WTC11 (cell line): ENCODE measurements around the gene TERB2. TPM values are rescaled to one million over a fixed set of nuclear protein-coding genes. Genes with fewer than 3 reads are reported as not detected.
"Not testable (repeated sequence)": the region's sequence is repeated elsewhere in the genome, so short reads cannot be mapped to it uniquely, and the experiment has no call there.

Source experiments
- ATAC-seq: fragments of 200-7000 bp; cut with Tn5 transposase; 2 replicates; pipeline ENCODE4 v1.10.0; 2021; ENCODE audit warnings: mild to moderate bottlenecking, moderate library complexity
- CTCF ChIA-PET: fragments of 300-600 bp; sonication (Branson Sonifier 250); formaldehyde crosslinking; loops from one replicate; lab custom pipeline; 2021; ENCODE audit warnings: antibody characterized with exemption; lab: Charles Lee
- POLR2A ChIA-PET: fragments of 350-600 bp; sonication (Branson Sonifier 250); formaldehyde crosslinking; loops from one replicate; lab custom pipeline; 2021; ENCODE audit warnings: antibody characterized with exemption; lab: Charles Lee
- DNase-seq: peaks from one replicate; pipeline ENCODE4 v3.0.0; 2021; ENCODE audit warnings: low spot score
- H3K27ac Mint-ChIP-seq: 2 replicates; pipeline ENCODE4 v1.8.0; 2021; ENCODE audit warnings: mixed read lengths
- H3K27me3 Mint-ChIP-seq: 2 replicates; pipeline ENCODE4 v1.8.0; 2021; ENCODE audit warnings: low read depth, mild to moderate bottlenecking, moderate library complexity, mixed read lengths
- H3K36me3 Mint-ChIP-seq: 2 replicates; pipeline ENCODE4 v1.8.0; 2021; ENCODE audit warnings: mixed read lengths
- H3K4me1 Mint-ChIP-seq: 2 replicates; pipeline ENCODE4 v1.8.0; 2022; ENCODE audit warnings: mixed read lengths
- H3K4me3 Mint-ChIP-seq: 2 replicates; pipeline ENCODE4 v1.8.0; 2021; ENCODE audit warnings: mild to moderate bottlenecking, moderate library complexity, mixed read lengths
- H3K9me3 Mint-ChIP-seq: 2 replicates; pipeline ENCODE4 v1.8.0; 2021; ENCODE audit warnings: mixed read lengths
- EMX1 ChIP-seq: fragments of 250-450 bp; sonication (Bioruptor Pico); IDR thresholded peaks from 2 replicates; pipeline ENCODE4 v1.8.0; 2021; ENCODE audit warnings: mild to moderate bottlenecking
- GABPB1 ChIP-seq: sonication (generic); formaldehyde crosslinking; IDR thresholded peaks from 2 replicates; pipeline ENCODE4 v1.8.1; 2023; ENCODE audit warnings: mild to moderate bottlenecking, missing genetic modification reagents
- JUN ChIP-seq: sonication (generic); formaldehyde crosslinking; IDR thresholded peaks from 2 replicates; pipeline ENCODE4 v1.8.0; 2023; ENCODE audit warnings: mild to moderate bottlenecking, missing genetic modification reagents
- NR1H2 ChIP-seq: sonication (generic); formaldehyde crosslinking; IDR thresholded peaks from 2 replicates; pipeline ENCODE4 v1.9.0; 2021; ENCODE audit warnings: mild to moderate bottlenecking, moderate library complexity, missing genetic modification reagents
- PREB ChIP-seq: sonication (generic); formaldehyde crosslinking; IDR thresholded peaks from 2 replicates; pipeline ENCODE4 v1.8.1; 2022; ENCODE audit warnings: mild to moderate bottlenecking, missing genetic modification reagents, moderate library complexity, borderline replicate concordance
- ZNF416 ChIP-seq: fragments of 250-450 bp; sonication (Bioruptor Pico); IDR thresholded peaks from 2 replicates; pipeline ENCODE4 v1.9.0; 2021; ENCODE audit warnings: mild to moderate bottlenecking, inconsistent platforms
- total RNA-seq: library from RNA; stranded (reverse); gene quantifications from 3 replicates; pipeline ENCODE4 v1.2.3, GENCODE V29; 2021
- TF ChIP-seq, protein P1 (sequence below): sonication (generic); formaldehyde crosslinking; IDR thresholded peaks from 2 replicates; pipeline ENCODE4 v1.8.0; 2022; ENCODE audit warnings: mild to moderate bottlenecking, missing genetic modification reagents

Gene TERB2
- total RNA-seq, 1 experiment from 2014 or later, result not detected

DNA sequence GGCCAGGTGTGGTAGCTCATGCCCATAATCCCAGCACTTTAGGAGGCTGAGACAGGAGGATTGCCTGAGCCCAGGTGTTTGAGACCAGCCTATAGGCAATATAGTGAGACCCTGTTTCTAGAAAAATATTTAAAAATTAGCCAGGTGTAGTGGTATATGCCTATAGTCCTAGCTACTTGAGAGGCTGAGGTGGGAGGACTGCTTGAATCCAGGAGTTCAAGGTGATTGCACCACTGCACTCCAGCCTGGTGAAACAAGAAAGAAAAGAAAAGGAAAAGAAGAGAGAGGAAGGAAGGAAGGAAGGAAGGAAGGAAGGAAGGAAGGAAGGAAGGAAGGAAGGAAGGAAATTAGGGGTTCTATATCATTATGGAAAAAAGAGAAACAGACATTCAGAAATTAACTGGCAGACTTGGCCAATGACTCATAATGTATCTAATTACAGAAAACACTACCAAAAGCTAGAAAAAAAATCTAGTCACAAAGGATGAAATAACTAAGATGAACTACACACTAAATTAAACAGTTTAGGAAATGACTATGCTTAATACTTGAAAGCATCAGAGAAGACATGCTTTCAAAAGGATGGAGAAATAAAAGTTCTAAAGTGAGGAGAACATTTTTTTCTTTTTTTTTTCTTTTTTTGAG, 45.4 kb upstream of the TERB2 start (continued):
- no peak for TF ChIP-seq PREB (CRISPR knock-in tag)

- H3K4me1 Mint-ChIP-seq, H3K27ac Mint-ChIP-seq, H3K36me3 Mint-ChIP-seq, H3K27me3 Mint-ChIP-seq, ATAC-seq, H3K4me3 Mint-ChIP-seq, DNase-seq, CTCF ChIA-PET: not testable (repeated sequence)
- POLR2A ChIA-PET, result interaction anchor here (0.6 kb wide), 1 partner anchor 1063 kb away, joined by 3 read pairs; no protein-coding TSS in a partner anchor
- peaks cover 16% of the 10 kb centered on the region for H3K9me3 Mint-ChIP-seq
Observed at GRCh38 chr15:44912186-44912585, 44.3 kb upstream of the TERB2 start.

- peak; percentile 72 for TF ChIP-seq GABPB1
Observed at GRCh38 chr15:44912974-44913448, 43.5 kb upstream of the TERB2 start.

GRCh38 chr15:44918136-44918535, 38.4 kb upstream of the TERB2 start:
- no peak for TF ChIP-seq JUN (CRISPR knock-in tag)
- TF ChIP-seq ZNF416 (CRISPR knock-in tag), result no peak
- TF ChIP-seq, protein P1, sequence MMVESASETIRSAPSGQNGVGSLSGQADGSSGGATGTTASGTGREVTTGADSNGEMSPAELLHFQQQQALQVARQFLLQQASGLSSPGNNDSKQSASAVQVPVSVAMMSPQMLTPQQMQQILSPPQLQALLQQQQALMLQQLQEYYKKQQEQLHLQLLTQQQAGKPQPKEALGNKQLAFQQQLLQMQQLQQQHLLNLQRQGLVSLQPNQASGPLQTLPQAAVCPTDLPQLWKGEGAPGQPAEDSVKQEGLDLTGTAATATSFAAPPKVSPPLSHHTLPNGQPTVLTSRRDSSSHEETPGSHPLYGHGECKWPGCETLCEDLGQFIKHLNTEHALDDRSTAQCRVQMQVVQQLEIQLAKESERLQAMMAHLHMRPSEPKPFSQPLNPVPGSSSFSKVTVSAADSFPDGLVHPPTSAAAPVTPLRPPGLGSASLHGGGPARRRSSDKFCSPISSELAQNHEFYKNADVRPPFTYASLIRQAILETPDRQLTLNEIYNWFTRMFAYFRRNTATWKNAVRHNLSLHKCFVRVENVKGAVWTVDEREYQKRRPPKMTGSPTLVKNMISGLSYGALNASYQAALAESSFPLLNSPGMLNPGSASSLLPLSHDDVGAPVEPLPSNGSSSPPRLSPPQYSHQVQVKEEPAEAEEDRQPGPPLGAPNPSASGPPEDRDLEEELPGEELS (CRISPR knock-in tag), result no peak
- no peak for TF ChIP-seq EMX1 (CRISPR knock-in tag)
- no peak for TF ChIP-seq NR1H2
- no peaks in the 10 kb centered on the region for H3K4me1 Mint-ChIP-seq
- no peaks in the 10 kb centered on the region for H3K36me3 Mint-ChIP-seq
- H3K27ac Mint-ChIP-seq, result no peak overlapping the region
- ChIA-PET POLR2A (no interaction called here), CTCF (no interaction called here)
- H3K4me3 Mint-ChIP-seq, result no peak overlapping the region
- DNase-seq (no peak), ATAC-seq (no peak)
- 0 out of 2 replicates have a peak, but pooled peaks cover 2% of the 10 kb centered on the region for H3K27me3 Mint-ChIP-seq
- H3K9me3 Mint-ChIP-seq, result peaks cover 4% of the 10 kb centered on the region

More at GRCh38 chr15:44912974-44913448, 43.5 kb upstream of the TERB2 start:
- H3K27ac Mint-ChIP-seq, H3K36me3 Mint-ChIP-seq, H3K4me1 Mint-ChIP-seq, H3K4me3 Mint-ChIP-seq, ATAC-seq, DNase-seq, POLR2A ChIA-PET, H3K27me3 Mint-ChIP-seq: not testable (repeated sequence)
- CTCF ChIA-PET, result interaction anchor here (0.9 kb wide), 1 partner anchor 329 kb away, joined by 3 read pairs; no protein-coding TSS in a partner anchor
- peaks cover 16% of the 10 kb centered on the region for H3K9me3 Mint-ChIP-seq

GRCh38 chr15:44928658-44929057, 27.8 kb upstream of the TERB2 start:
- ATAC-seq, H3K27ac Mint-ChIP-seq, H3K9me3 Mint-ChIP-seq, H3K27me3 Mint-ChIP-seq, H3K36me3 Mint-ChIP-seq, H3K4me3 Mint-ChIP-seq, H3K4me1 Mint-ChIP-seq, DNase-seq, POLR2A ChIA-PET: not testable (repeated sequence)
- CTCF ChIA-PET, result interaction anchor here (1.5 kb wide), 1 partner anchor 189 kb away, joined by 4 read pairs; no protein-coding TSS in a partner anchor

DNA sequence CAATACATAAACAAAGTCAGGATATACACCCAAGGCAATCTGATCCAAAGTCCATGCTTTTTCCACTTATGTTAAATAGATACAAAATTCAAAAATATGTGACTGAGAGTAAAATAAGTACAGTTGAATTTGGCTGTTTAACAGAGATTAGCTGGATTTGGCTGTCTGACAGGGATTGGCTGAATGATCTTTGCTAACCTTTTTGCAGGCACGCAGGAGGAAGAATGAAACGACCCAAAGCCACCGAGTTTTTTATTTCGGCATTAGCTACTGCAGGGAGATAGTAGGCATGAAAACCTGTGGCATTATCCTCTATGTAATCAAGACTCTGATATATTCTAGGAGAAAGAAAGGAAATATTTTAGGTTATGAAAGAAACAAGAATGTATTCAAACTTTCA, 26.2 kb upstream of the TERB2 start:
- ATAC-seq, H3K27me3 Mint-ChIP-seq, H3K36me3 Mint-ChIP-seq, H3K27ac Mint-ChIP-seq, DNase-seq, H3K4me3 Mint-ChIP-seq, POLR2A ChIA-PET, H3K9me3 Mint-ChIP-seq, CTCF ChIA-PET, H3K4me1 Mint-ChIP-seq: not testable (repeated sequence)

DNA sequence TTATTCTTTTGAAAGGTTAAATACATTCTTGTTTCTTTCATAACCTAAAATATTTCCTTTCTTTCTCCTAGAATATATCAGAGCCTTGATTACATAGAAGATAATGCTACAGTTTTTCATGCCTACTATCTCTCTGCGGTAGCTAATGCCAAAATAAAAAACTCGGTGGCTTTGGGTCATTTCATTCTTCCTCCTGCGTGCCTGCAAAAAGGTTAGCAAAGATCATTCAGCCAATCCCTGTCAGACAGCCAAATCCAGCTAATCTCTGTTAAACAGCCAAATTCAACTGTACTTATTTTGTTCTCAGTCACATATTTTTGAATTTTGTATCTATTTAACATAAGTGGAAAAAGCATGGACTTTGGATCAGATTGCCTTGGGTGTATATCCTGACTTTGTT, 1.8 kb downstream of the TERB2 start:
- H3K4me1 Mint-ChIP-seq, DNase-seq, H3K9me3 Mint-ChIP-seq, H3K36me3 Mint-ChIP-seq, H3K27ac Mint-ChIP-seq, H3K4me3 Mint-ChIP-seq, H3K27me3 Mint-ChIP-seq, POLR2A ChIA-PET, ATAC-seq: not testable (repeated sequence)
- CTCF ChIA-PET, result interaction anchor here (1.6 kb wide), 1 partner anchor 160 kb away, joined by 6 read pairs; no protein-coding TSS in a partner anchor
